Stimulated activated CD4-positive, alpha-beta T cell treated with anti-CD3 and anti-CD28 coated beads, TNF-alpha, amount 100 ng/mL, for 48 hours (primary cell): Measurements from ENCODE around the gene GGACT.
"Not testable (repeated sequence)": the region's sequence is repeated elsewhere in the genome, so short reads cannot be mapped to it uniquely, and the experiment has no call there.

ENCODE experiments used
- DNase-seq, 3 donors: peaks; one replicate each; pipeline ENCODE4 v3.0.0-alpha.2; 2020; ENCODE audit warnings: low read depth in 3 of 3

The GGACT gene

DNA sequence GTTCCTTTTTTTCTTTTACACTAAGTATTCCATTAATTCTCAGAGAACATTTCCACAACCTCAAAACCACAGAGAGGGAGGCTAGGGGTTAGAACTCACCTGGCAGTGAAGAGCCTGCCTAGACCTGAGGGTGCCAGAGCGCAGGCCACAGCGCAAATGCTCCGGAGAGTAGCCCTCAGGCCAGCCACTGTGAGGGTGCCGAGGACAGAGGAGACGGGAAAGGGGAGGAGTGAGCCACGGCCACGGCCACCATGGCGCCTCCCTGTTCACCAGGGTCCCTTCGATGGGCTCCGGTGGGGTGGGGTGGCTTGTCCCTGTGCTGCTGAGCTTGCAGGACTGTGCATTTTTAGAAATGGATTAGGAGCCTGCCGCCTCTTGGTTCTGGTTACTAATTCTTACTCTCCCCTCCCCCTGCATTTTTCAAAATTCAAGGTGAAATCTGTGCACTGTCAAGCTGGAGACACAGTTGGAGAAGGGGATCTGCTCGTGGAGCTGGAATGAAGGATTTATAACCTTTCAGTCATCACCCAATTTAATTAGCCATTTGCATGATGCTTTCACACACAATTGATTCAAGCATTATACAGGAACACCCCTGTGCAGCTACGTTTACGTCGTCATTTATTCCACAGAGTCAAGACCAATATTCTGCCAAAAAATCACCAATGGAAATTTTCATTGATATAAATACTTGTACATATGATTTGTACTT is 58.8 kb downstream of the GGACT start:
- DNase-seq: no peak

- DNase-seq: no peak
Observed at GRCh38 chr13:100528820-100529219, 59.8 kb downstream of the GGACT start.

DNA sequence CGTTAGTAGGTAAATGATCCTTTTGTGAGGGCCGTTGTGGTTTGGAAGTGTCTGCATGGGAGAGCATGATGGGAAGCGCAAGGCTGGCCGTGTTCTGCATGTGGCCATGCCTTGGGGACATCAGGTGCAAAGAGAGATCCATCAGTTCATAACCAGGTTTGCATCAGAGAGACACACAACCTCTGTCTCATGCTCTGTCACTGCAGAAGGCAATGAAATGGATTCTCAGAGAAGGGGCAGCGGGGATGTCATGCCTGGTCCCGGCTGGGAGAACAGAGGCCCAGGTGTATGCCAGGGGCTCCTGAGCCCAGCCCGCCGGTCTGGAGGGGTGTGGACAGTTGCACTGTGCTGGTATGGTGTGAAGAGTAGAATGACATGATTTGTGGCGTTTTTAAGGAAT is 60.2 kb downstream of the GGACT start:
- no peak for DNase-seq

DNA sequence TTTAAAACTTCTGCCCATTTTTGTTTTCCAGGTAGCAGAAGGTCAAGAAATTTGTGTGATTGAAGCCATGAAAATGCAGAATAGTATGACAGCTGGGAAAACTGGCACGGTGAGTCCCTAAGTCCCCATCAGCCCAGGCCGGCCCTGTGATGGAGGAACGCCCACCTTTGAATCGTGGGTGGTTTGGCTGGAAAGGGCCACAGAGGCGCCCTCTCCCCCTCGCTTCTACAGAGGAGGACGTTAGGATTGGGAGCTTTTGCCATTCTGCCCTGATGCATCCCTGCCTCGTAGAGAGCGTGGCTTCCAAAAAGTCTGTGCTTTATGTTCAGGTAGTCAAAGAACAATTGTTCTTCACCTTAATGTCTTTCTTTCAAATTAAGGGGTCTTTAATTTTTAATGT is 60.9 kb downstream of the GGACT start:
- DNase-seq: no peak

DNA sequence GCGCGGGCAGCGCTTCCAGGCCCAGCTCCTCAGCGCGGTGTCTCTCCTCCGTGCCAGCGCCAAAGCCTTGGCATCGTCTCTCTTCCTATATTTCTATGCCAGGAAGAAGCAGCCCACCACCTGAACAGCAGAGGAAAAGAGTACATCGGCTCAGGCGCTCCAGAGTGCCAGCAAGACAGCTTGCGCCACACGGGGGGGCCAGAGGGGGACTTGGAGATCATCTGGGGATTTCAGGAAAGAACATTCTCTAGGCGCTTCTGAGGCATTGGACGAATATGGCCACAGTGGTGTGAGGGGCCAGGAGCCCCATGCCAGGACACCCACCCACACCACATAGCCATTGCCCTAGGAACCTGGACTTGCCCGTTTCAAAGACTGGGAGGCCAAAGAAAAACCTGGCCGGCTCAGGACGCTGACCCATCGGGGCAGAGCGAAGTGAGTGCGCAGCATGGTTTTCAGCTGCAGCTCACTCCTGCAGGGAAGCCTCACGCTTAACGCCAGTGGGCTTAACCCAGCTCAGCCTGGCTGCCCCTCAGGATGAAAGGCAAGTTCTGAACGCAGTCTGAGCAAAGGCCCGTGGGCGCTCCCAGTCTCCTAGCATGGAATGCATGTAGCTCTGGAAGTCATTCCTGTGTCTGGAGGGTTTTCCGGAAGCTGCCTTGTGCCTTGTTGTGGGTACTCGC is 62.1 kb downstream of the GGACT start:
- DNase-seq: no peak

- no peak for DNase-seq
Observed at GRCh38 chr13:100525453-100526317, 62.9 kb downstream of the GGACT start.

DNA sequence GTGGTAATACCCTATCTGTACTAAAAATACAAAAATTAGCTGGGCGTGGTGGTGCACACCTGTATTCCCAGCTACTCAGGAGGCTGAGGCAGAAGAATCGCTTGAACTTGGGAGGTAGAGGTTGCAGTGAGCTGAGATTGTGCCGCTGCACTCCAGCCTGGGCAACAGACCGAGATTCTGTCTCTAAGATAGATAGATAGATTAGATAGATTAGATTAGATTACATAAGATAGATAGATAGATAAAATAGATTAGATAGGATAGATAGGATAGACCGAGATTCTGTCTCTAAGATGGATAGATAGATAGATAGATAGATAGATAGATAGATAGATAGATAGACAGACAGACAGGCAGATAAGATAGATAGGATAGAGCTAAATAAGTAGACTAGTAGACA is 63.9 kb downstream of the GGACT start:
- not testable (repeated sequence) for DNase-seq

- no peak for DNase-seq
Observed at GRCh38 chr13:100523981-100524386, 64.6 kb downstream of the GGACT start.

DNA sequence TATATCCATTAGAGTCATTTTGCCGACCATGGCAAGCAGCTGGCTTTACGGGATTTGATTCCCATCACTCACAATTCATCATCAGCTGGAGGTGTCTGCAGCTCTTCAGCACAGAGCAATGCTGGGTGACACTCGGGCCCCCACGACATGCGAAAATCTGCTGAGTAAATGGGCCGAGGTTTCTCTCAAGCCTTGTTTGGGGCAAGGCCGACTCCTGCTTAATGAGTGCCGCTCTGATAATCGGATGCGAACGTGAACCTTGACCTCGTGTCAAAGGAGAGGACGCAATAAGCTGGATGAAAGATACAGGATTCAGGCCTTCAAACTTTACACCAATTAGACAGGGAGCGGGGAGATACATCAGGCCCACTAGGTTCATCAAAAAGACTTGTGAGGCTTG is 65.2 kb downstream of the GGACT start:
- DNase-seq: no peak

- no peak for DNase-seq
Observed at GRCh38 chr13:100522618-100523309, 65.8 kb downstream of the GGACT start.

- no peak for DNase-seq
Observed at GRCh38 chr13:100521851-100522617, 66.6 kb downstream of the GGACT start.

GRCh38 chr13:100520936-100521850 is 67.4 kb downstream of the GGACT start:
- DNase-seq: no peak

GRCh38 chr13:100519626-100520025 is 69.0 kb downstream of the GGACT start:
- no peak for DNase-seq

- no peak for DNase-seq
Observed at GRCh38 chr13:100518394-100519062, 70.1 kb downstream of the GGACT start.

DNA sequence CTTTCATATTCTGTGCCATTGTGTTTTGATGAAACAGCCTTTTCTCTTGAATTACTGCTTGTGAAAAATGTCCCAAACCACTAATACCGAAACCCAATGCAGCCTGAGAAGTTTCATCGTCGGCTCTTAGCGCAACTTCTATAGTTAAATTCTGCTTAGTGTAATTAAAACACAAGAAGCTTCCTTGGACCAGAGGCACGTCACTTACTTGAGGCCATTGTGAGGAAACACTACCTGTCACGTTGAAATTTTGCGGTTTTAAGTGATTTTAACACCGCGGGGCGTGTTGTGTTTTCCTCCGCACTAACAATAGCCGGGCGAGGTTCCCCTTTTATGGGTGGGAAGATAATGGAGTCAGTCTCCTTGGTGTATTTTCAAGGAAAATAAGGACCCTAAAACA is 70.9 kb downstream of the GGACT start:
- no peak for DNase-seq

- DNase-seq: no peak
Observed at GRCh38 chr13:100517135-100517534, 71.5 kb downstream of the GGACT start.

DNA sequence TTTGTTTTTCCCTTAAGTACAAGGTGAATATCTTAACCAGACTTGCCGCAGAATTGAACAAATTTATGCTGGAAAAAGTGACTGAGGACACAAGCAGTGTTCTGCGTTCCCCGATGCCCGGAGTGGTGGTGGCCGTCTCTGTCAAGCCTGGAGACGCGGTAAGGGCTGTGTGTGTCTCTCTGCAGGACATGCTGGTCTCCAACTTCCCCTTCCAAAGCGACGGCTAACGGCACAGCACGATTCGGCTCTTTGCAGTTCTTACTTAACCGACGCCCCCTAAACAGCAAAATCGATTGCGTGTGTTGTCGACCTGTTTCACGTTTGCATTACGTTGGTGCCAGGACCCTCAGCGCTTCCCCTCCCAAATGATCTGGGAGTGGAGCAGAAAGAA is 73.2 kb downstream of the GGACT start:
- DNase-seq: no peak

DNA sequence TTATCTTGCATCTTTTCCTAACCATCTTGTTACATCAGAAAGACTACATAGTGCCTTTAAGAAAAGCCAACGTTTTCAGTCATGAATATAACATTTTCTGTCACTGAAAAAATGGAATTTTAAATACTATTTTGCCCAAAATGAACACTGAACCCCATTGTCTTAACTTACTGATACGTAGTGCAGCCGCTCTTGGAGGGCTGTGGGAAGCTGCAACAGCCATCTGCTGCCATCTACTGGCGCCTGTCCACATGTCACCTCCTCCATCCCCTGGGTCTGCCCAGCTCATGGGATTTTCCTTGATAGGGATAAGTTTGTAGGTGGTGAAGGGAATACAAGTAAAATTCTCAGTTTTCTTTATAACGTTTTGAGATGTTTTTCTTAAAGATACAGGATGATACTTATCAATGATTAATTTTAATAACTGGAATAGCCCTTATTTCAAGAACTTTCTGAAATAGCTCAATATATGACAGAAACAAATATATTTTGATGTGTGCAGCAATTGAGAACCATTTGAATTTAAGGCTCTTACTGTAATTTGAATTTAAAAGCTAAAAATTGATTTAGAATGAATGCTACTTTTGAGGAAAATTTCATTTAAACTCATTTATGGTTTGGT is 73.7 kb downstream of the GGACT start:
- DNase-seq: peak; percentile 21 to 61 (median 45)
